OCI-M2 (cell line): Measurements from ENCODE around the gene AP2A1.
"Not testable (repeated sequence)": the region's sequence is repeated elsewhere in the genome, so short reads cannot be mapped to it uniquely, and the experiment has no call there.

ENCODE experiments used
- DNase-seq: peaks from one replicate; lab custom pipeline; 2025; ENCODE audit not compliant: unreplicated experiment; lab: John Stamatoyannopoulos, UW

Gene AP2A1

DNA sequence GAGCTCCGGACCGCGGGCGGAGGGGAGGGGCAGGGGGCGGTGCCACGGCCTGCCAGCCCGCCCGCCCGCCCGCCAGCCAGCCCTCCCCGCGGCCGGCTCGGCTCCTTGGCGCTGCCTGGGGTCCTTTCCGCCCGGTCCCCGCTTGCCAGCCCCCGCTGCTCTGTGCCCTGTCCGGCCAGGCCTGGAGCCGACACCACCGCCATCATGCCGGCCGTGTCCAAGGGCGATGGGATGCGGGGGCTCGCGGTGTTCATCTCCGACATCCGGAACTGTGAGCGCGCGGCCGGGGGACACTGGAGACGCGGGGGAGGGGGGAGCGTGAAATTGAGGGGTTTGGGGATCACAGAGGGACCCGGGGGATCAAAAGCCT, at the start of gene AP2A1:
AP2A1 (plus strand) TSS at position 72 of the 370 bp plus-strand sequence; CDS start at position 205, 133 bp downstream.
- DNase-seq, result no peak

DNA sequence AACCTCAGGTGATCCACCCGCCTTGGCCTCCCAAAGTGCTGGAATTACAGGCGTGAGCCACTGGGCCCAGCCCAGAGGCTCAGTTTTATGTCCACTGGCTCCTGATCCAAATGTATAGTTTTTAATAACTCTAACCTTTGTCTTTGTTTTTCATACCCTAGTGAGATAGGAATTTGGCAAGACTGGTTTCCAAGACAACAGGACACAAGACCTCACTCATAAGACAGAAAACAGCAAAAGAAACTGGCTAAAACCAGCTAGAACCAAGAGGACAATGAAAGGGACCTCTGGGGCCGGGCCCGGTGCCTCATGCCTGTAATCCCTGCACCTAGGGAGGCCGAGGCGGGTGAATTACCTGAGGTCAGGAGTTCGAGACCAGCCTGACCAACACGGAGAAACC, 48.3 kb upstream of the AP2A1 start:
- no peak for DNase-seq

DNA sequence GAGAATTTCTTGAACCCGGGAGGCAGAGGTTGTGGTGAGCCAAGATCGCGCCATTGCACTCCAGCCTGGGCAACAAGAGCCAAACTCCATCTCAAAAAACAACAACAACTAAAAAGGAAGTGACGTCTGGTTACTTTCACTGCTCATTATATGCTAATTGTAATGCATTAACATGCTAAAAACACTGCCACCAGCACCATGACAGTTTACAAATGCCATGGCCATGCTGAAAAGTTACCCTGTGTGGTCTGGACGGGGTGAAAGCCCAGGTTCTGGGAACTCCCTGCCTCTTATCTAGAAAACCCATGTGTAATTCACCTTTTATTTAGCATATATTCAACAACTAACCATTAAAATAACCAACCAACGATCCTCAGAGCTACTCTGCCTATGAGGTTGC, 47.8 kb upstream of the AP2A1 start:
- DNase-seq, result no peak

GRCh38 chr19:49719420-49719819, 47.4 kb upstream of the AP2A1 start:
- DNase-seq, result not testable (repeated sequence)

DNA sequence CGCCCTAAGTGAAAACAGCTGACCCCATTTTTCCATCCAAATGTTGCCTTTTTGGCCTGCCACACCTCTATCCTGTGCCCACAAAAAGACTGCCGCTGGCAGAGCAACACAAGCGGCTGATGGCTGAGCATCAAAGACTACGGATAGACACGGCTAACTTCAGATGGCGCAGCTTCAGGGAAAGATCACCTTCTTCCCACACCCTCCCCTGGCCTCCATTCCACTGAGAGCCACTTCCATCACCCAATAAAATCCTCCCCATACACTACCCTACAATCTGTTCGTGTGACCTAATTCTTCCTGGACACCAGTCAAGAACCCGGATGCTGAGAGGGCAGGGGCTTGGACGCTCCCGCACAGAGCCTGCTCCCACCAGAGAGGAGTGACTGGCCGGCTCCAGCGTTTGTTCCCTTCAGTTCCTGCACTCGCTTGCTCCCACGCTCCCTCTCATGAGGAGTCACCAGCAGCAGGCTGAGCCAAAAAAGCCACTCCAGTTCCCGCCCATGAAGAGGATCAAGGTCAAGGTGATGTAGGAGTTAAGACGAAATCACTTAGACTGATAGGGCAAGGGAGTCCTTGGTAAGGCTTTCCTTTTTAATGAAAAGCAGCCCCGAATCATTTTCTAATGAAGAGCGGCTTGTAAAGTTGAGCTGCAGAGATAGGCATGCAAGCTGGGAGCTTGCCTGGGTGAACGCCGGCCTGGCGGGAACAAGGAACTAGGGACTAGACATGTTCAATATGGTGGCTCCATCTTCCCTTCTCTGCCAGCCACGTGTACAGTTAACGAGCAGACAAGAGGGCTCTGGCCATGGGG, 39.4 kb upstream of the AP2A1 start:
- DNase-seq, result no peak

GRCh38 chr19:49730166-49730565, 36.6 kb upstream of the AP2A1 start:
- DNase-seq, result no peak

- no peak for DNase-seq
Measured at GRCh38 chr19:49738268-49738667, 28.5 kb upstream of the AP2A1 start.

- no peak for DNase-seq
Measured at GRCh38 chr19:49739098-49739497, 27.7 kb upstream of the AP2A1 start.

DNA sequence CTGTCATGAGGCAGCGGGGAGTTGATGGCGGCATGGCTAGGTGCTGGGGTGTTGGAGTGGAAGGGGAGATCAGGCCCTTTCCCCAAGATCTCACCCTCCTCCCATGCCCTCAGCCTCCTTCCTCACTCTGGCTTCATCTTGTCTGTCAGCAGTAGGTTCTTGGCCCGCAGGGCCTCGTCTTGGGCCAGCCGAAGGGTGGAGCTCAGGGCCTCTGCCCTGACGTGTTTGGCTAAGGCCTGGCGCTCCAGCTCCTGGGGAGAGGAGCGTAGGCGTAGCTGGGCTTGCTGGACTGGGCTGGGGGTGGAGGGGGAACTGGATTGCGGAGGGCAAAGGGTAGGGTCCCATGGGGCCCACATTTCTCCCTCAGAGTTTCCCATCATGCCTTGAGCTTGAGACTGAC, 26.9 kb upstream of the AP2A1 start:
- DNase-seq, result no peak

DNA sequence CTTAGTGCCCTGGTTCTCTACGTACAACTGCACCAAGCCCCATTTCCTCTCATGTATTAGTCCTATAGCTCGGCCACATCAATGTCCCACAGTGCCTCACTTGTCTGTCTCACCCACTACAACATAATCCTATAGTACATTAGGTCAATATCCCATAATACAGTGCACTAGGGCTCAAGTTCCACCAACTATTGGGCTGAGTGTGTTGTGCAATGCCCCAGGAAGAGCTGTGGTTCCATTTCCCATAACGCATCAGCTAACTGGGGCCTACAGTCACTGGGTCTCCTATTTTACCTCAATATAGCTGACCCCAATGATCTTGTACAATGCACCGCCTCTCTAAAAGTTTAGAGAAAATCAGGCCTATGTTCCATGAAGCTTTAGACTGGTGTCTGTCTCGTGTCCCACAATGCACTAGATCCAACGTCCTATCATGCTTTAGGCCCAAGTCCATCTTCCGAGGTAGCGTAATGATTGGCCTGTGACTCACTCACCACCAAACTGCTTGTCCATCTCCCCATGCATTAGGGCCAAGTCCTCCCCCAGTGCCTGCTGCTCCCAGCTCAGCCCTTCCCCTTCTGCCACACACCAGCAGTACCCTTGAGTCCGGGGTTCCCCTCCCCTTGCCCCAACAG, 25.5 kb upstream of the AP2A1 start:
- DNase-seq, result no peak

GRCh38 chr19:49744946-49745381, 21.8 kb upstream of the AP2A1 start:
- no peak for DNase-seq

- DNase-seq, result no peak
Measured at GRCh38 chr19:49746206-49746958, 20.4 kb upstream of the AP2A1 start.

DNA sequence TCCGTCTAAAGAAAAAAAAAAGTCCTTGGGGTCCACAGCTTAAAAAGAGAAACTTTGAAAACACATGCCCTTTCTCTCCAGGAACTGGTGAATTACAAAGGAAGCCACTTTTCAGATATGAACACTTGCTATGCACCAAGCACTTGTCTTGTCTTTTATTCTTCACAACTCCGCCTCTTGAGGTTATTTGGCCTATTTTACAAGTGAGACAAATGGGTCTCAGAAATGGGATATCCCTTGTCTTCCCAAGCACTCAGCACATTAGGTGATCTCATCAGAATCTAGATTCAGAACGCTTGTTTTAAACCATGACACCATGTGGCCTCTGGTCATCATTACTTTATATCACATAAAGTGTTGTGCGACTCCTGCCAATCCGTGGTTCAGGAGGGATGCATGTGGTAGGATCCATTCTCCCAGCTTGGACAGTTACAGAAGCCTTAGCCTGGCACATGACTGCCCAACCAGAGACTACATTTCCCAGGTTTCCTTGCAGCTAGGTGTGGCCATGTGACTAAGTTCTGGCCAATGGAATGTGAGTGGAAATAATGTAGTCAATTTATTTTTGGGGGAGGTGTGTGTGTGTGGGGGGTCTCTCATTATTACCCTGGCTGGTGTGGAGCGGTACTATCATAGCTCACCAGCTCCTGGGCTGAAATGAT, 17.6 kb upstream of the AP2A1 start:
- DNase-seq, result no peak

DNA sequence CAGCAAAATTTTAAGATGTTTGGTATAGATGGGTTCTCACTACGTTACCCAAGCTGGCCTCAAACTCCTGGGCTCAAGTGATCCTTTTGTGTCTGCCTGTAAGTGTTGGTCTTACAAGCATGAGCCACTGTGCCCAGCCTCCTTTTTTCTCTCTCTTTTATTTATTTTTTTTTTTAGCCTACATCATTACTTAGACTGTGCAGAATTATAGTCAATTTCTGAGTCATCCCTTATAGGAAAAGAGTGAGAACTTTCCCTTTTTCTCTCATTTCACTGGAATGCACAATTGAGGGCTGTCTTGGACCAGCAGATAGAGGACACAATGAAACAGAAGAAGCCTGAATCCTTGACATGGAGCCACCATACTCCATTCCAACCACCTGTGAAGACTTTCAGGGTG, 17.0 kb upstream of the AP2A1 start:
- no peak for DNase-seq

- DNase-seq, result no peak
Measured at GRCh38 chr19:49752701-49753100, 14.1 kb upstream of the AP2A1 start.

DNA sequence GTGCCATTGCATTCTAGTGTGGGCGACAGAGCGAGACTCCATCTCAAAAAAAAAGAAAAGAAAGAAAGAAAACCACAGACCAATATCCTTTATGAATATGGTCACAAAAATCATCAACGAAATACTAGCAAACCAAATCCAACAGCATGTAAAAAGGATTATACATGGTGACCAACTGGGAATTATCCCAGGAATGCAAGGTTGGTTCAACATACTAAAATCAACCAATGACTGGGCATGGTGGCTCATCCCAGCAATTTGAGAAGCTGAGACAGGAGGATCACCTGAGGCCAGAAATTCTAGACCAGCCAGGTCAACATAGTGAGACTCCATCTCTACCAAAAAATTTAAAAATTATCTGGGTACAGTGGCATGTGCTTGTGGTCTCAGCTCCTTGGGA, 10.8 kb upstream of the AP2A1 start:
- no peak for DNase-seq

DNA sequence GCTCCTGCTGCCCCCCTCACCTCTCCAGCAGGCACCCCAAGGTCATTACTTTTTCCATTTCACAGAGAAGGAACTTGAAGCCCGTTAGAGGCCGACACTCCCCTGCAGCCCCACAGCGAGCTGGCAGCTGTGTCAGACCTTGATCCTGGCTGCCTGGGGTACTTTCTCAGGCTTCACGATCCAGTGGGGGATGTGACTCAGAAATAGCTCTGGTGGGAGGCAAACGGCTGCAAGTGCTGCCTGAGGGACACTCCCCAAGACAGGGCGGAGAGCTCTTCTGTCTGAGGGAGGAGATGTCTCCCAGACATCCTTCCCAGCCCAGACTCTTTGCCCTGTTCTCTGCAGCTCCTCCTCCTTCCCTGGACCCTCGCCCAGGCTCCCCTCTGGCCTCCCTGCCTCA, 8.5 kb upstream of the AP2A1 start:
- DNase-seq, result no peak

- DNase-seq, result no peak
Measured at GRCh38 chr19:49761249-49761624, 5.6 kb upstream of the AP2A1 start.

DNA sequence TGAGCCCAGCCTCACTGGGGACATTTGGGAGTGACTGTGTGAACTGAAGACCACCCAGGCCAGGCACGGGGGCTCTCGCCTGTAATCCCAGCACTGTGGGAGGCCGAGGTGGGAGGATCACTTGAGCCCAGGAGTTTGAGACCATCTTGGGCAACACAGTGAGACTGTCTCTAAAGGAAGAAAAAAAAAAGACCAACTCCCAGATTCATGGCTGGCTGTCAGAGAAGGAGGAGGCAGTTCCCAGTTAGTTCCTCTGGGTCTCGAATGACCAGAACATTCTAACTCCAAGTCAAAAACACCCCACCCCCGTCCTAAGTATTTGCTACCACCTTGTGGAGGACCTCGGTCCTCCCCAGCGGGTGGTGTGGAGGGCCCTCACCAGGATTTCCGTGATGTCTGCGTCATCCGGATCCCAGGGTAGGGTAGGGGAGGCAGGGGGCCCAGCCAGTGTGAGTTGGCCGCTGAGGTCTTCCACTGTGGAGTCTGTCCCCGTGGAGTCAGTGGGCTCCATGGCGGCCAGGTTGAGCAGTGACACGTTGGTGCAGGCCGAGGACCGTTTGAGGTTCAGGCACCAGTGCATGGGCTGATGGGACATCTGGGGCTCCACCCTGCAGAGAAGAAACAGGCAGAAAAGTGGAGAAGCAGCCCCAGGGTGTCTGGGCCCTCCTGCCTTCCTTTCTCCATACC, 5.0 kb upstream of the AP2A1 start:
- DNase-seq, result no peak

- DNase-seq, result no peak
Measured at GRCh38 chr19:49763230-49763629, 3.6 kb upstream of the AP2A1 start, which contains the start of gene TSKS. TSKS (minus strand) TSS chr19:49763306; CDS start chr19:49763247, 59 bp downstream.

GRCh38 chr19:49764341-49764740, 2.5 kb upstream of the AP2A1 start:
- no peak for DNase-seq
